Hippocampal formation (tissue), 2 donors: ENCODE data around the gene ERCC6L.
"Not testable (repeated sequence)": the region's sequence is repeated elsewhere in the genome, so short reads cannot be mapped to it uniquely, and the experiment has no call there.

Experiments used
- DNase-seq, 2 donors: peaks; one replicate each; lab custom pipeline; 2025; lab: John Stamatoyannopoulos, UW

ERCC6L gene

GRCh38 chrX:72253686-72254085 is 14.9 kb upstream of the ERCC6L start:
- DNase-seq = no peak

- no peak for DNase-seq
These were observed 8.5 kb upstream of the ERCC6L start for GRCh38 chrX:72247206-72247942.

GRCh38 chrX:72245461-72246089 is 6.7 kb upstream of the ERCC6L start:
- peak; percentile 4 to 5 for DNase-seq

GRCh38 chrX:72243472-72243871 is 4.6 kb upstream of the ERCC6L start:
- DNase-seq = no peak

- DNase-seq = no peak
These were observed 2.1 kb upstream of the ERCC6L start for GRCh38 chrX:72240976-72241375.

- no peak for DNase-seq
These were observed 644 bp downstream of the ERCC6L start for GRCh38 chrX:72238183-72238582.

- DNase-seq = no peak
These were observed 2.0 kb downstream of the ERCC6L start for GRCh38 chrX:72236841-72237240.

GRCh38 chrX:72230290-72230689 is 8.5 kb downstream of the ERCC6L start:
- DNase-seq = no peak

GRCh38 chrX:72220375-72220774 is 18.5 kb downstream of the ERCC6L start:
- not testable (repeated sequence) for DNase-seq

GRCh38 chrX:72216973-72217372 is 21.9 kb downstream of the ERCC6L start:
- no peak for DNase-seq

- DNase-seq = no peak
These were observed 30.6 kb downstream of the ERCC6L start for GRCh38 chrX:72208126-72208800.

- DNase-seq = no peak
These were observed 31.5 kb downstream of the ERCC6L start for GRCh38 chrX:72207366-72207765.

GRCh38 chrX:72205706-72206105 is 33.1 kb downstream of the ERCC6L start:
- DNase-seq = no peak

- DNase-seq = no peak
These were observed 35.4 kb downstream of the ERCC6L start for GRCh38 chrX:72203421-72203820.

GRCh38 chrX:72202792-72203401 is 35.9 kb downstream of the ERCC6L start:
- DNase-seq = no peak

- no peak for DNase-seq
These were observed 36.8 kb downstream of the ERCC6L start for GRCh38 chrX:72201836-72202536.

GRCh38 chrX:72182924-72183323 is 55.9 kb downstream of the ERCC6L start:
- no peak for DNase-seq

- peak; percentile 86 to 97 for DNase-seq
These were observed 57.4 kb downstream of the ERCC6L start, which contains the start of gene PIN4 for GRCh38 chrX:72181178-72182125. PIN4 (plus strand) TSS chrX:72181757; CDS start chrX:72181786, 29 bp downstream.

- DNase-seq = no peak
These were observed 58.3 kb downstream of the ERCC6L start for GRCh38 chrX:72180539-72180938.

- peak in 1 of 2 donors; percentile 6 for DNase-seq
These were observed 61.8 kb downstream of the ERCC6L start for GRCh38 chrX:72176981-72177380.

GRCh38 chrX:72176289-72176688 is 62.5 kb downstream of the ERCC6L start:
- DNase-seq = not testable (repeated sequence)
